Measurements from ENCODE around the gene HIVEP3.

Gene HIVEP3

GRCh38 chr1:41849211-41849759, 69.4 kb downstream of the HIVEP3 start:
- no peak for DNase-seq (ENCODE audit: low read depth in 2 of 2, low spot score in 1 of 2)

- DNase-seq (ENCODE audit: low read depth in 2 of 2, low spot score in 1 of 2), result no peak
Observed at GRCh38 chr1:41848216-41848952, 70.3 kb downstream of the HIVEP3 start.

GRCh38 chr1:41847733-41848132, 71.0 kb downstream of the HIVEP3 start:
- no peak for DNase-seq (ENCODE audit: low read depth in 2 of 2, low spot score in 1 of 2)

- no peak for DNase-seq (ENCODE audit: low read depth in 2 of 2, low spot score in 1 of 2)
Observed at GRCh38 chr1:41846625-41847405, 71.9 kb downstream of the HIVEP3 start.

- DNase-seq (ENCODE audit: low read depth in 2 of 2, low spot score in 1 of 2), result no peak
Observed at GRCh38 chr1:41844781-41845272, 73.9 kb downstream of the HIVEP3 start.

GRCh38 chr1:41844255-41844654, 74.5 kb downstream of the HIVEP3 start:
- DNase-seq (ENCODE audit: low read depth in 2 of 2, low spot score in 1 of 2), result no peak

- DNase-seq (ENCODE audit: low read depth in 2 of 2, low spot score in 1 of 2), result no peak
Observed at GRCh38 chr1:41842993-41843755, 75.5 kb downstream of the HIVEP3 start.

- no peak for DNase-seq (ENCODE audit: low read depth in 2 of 2, low spot score in 1 of 2)
Observed at GRCh38 chr1:41842326-41842725, 76.4 kb downstream of the HIVEP3 start.

GRCh38 chr1:41840592-41841246, 78.0 kb downstream of the HIVEP3 start:
- no peak for DNase-seq (ENCODE audit: low read depth in 2 of 2, low spot score in 1 of 2)

- no peak for DNase-seq (ENCODE audit: low read depth in 2 of 2, low spot score in 1 of 2)
Observed at GRCh38 chr1:41838266-41838665, 80.5 kb downstream of the HIVEP3 start.

GRCh38 chr1:41837691-41838090, 81.0 kb downstream of the HIVEP3 start:
- no peak for DNase-seq (ENCODE audit: low read depth in 2 of 2, low spot score in 1 of 2)

- DNase-seq (ENCODE audit: low read depth in 2 of 2, low spot score in 1 of 2), result no peak
Observed at GRCh38 chr1:41835485-41835884, 83.2 kb downstream of the HIVEP3 start.

- DNase-seq (ENCODE audit: low read depth in 2 of 2, low spot score in 1 of 2), result no peak
Observed at GRCh38 chr1:41833519-41834000, 85.2 kb downstream of the HIVEP3 start.

- DNase-seq (ENCODE audit: low read depth in 2 of 2, low spot score in 1 of 2), result no peak
Observed at GRCh38 chr1:41830726-41831125, 88.0 kb downstream of the HIVEP3 start.

- DNase-seq (ENCODE audit: low read depth in 2 of 2, low spot score in 1 of 2), result no peak
Observed at GRCh38 chr1:41827991-41828570, 90.6 kb downstream of the HIVEP3 start.

GRCh38 chr1:41823471-41823870, 95.3 kb downstream of the HIVEP3 start:
- DNase-seq (ENCODE audit: low read depth in 2 of 2, low spot score in 1 of 2), result no peak

GRCh38 chr1:41822866-41823265, 95.9 kb downstream of the HIVEP3 start:
- no peak for DNase-seq (ENCODE audit: low read depth in 2 of 2, low spot score in 1 of 2)

GRCh38 chr1:41819843-41820242, 98.9 kb downstream of the HIVEP3 start:
- no peak for DNase-seq (ENCODE audit: low read depth in 2 of 2, low spot score in 1 of 2)

- no peak for DNase-seq (ENCODE audit: low read depth in 2 of 2, low spot score in 1 of 2)
Observed at GRCh38 chr1:41819069-41819468, 99.7 kb downstream of the HIVEP3 start.

GRCh38 chr1:41816061-41816460, 102.7 kb downstream of the HIVEP3 start:
- DNase-seq (ENCODE audit: low read depth in 2 of 2, low spot score in 1 of 2), result no peak
